Kidney epithelial cell (primary cell): ENCODE results near the gene LTBP1. TPM values are rescaled to one million over a fixed set of nuclear protein-coding genes. Genes with fewer than 3 reads are reported as not detected.

Source experiments
- DNase-seq: peaks from one replicate; pipeline ENCODE4 v3.0.0-alpha.2; 2010; ENCODE audit warnings: low read depth
- H3K27me3 ChIP-seq: 2 replicates; pipeline ENCODE4 v1.6.0; 2011; ENCODE audit warnings: low read length; ENCODE audit not compliant: control insufficient read depth, insufficient read depth
- H3K36me3 ChIP-seq: 2 replicates; pipeline ENCODE4 v1.5.1; 2011; ENCODE audit warnings: low read length; ENCODE audit not compliant: control insufficient read depth, insufficient read depth
- H3K4me3 ChIP-seq: 2 replicates; pipeline ENCODE4 v1.5.1; 2011; ENCODE audit warnings: low read depth, mild to moderate bottlenecking, control low read depth, low read length
- CTCF ChIP-seq: IDR thresholded peaks from 2 replicates; pipeline ENCODE4 v1.5.1; 2011; ENCODE audit warnings: mild to moderate bottlenecking, moderate library complexity, low read length, control low read depth, inconsistent platforms; ENCODE audit not compliant: insufficient read depth, poor library complexity, severe bottlenecking
- total RNA-seq: library from RNA; depleted of rRNA; stranded (reverse); fragments of >200 nt; gene quantifications from 2 replicates; pipeline ENCODE4 v1.2.3, GENCODE V29; 2015

The LTBP1 gene
- total RNA-seq, 1 donor from 2014 or later, result 39.3 TPM

GRCh38 chr2:33029926-33030325 is 83.2 kb downstream of the LTBP1 start:
- no peaks in the 10 kb centered on the region for H3K27me3 ChIP-seq
- H3K4me3 ChIP-seq, result no peak overlapping the region
- H3K36me3 ChIP-seq, result no peaks in the 10 kb centered on the region
- no peak for DNase-seq
- TF ChIP-seq CTCF, result no peak

GRCh38 chr2:33030326-33030725 is 83.6 kb downstream of the LTBP1 start:
- DNase-seq, result no peak
- no peak overlapping the region for H3K4me3 ChIP-seq
- no peaks in the 10 kb centered on the region for H3K36me3 ChIP-seq
- TF ChIP-seq CTCF, result no peak
- no peaks in the 10 kb centered on the region for H3K27me3 ChIP-seq

- TF ChIP-seq CTCF, result no peak
- DNase-seq, result no peak
- Histone ChIP-seq H3K4me3 (no peak overlapping the region), H3K27me3 (no peaks in the 10 kb centered on the region), H3K36me3 (no peaks in the 10 kb centered on the region)
Observed at GRCh38 chr2:33032245-33032644, 85.5 kb downstream of the LTBP1 start.

- Histone ChIP-seq H3K36me3 (no peaks in the 10 kb centered on the region), H3K27me3 (no peaks in the 10 kb centered on the region), H3K4me3 (no peak overlapping the region)
- no peak for DNase-seq
- TF ChIP-seq CTCF, result peak; percentile 28
Observed at GRCh38 chr2:33033606-33034081, 86.9 kb downstream of the LTBP1 start.

- TF ChIP-seq CTCF, result peak; percentile 20
- no peak overlapping the region for H3K4me3 ChIP-seq
- H3K27me3 ChIP-seq, result no peaks in the 10 kb centered on the region
- DNase-seq, result no peak
- no peaks in the 10 kb centered on the region for H3K36me3 ChIP-seq
Observed at GRCh38 chr2:33034784-33035183, 88.0 kb downstream of the LTBP1 start.

GRCh38 chr2:33038230-33038629 is 91.5 kb downstream of the LTBP1 start:
- TF ChIP-seq CTCF, result no peak
- DNase-seq, result no peak
- Histone ChIP-seq H3K36me3 (no peaks in the 10 kb centered on the region), H3K27me3 (no peaks in the 10 kb centered on the region), H3K4me3 (no peak overlapping the region)
